LNCAP (cell line): ENCODE results near the gene HM13.

Experiments
- CTCF ChIP-seq: fragments of 450-650 bp; IDR thresholded peaks from 2 replicates; pipeline ENCODE4 v1.5.1; 2017; ENCODE audit warnings: mild to moderate bottlenecking

Gene HM13

GRCh38 chr20:31573555-31574321, 59.5 kb downstream of the HM13 start:
- no peak for TF ChIP-seq CTCF

- TF ChIP-seq CTCF, result no peak
Measured at GRCh38 chr20:31576751-31577150, 62.5 kb downstream of the HM13 start.

GRCh38 chr20:31577194-31577593, 63.0 kb downstream of the HM13 start:
- TF ChIP-seq CTCF, result no peak

GRCh38 chr20:31578448-31579138, 64.4 kb downstream of the HM13 start:
- TF ChIP-seq CTCF, result no peak

GRCh38 chr20:31579245-31579644, 65.0 kb downstream of the HM13 start:
- no peak for TF ChIP-seq CTCF

- TF ChIP-seq CTCF, result no peak
Measured at GRCh38 chr20:31580706-31581105, 66.5 kb downstream of the HM13 start.

GRCh38 chr20:31581391-31581790, 67.1 kb downstream of the HM13 start:
- no peak for TF ChIP-seq CTCF
